Iris pigment epithelial cell (primary cell): ENCODE results near the gene DCAF12.
"Not testable (repeated sequence)": the region's sequence is repeated elsewhere in the genome, so short reads cannot be mapped to it uniquely, and the experiment has no call there.

Experiments used
- DNase-seq: peaks from one replicate; pipeline ENCODE4 v3.0.0-alpha.2; 2011; ENCODE audit warnings: low read depth

The DCAF12 gene

DNA sequence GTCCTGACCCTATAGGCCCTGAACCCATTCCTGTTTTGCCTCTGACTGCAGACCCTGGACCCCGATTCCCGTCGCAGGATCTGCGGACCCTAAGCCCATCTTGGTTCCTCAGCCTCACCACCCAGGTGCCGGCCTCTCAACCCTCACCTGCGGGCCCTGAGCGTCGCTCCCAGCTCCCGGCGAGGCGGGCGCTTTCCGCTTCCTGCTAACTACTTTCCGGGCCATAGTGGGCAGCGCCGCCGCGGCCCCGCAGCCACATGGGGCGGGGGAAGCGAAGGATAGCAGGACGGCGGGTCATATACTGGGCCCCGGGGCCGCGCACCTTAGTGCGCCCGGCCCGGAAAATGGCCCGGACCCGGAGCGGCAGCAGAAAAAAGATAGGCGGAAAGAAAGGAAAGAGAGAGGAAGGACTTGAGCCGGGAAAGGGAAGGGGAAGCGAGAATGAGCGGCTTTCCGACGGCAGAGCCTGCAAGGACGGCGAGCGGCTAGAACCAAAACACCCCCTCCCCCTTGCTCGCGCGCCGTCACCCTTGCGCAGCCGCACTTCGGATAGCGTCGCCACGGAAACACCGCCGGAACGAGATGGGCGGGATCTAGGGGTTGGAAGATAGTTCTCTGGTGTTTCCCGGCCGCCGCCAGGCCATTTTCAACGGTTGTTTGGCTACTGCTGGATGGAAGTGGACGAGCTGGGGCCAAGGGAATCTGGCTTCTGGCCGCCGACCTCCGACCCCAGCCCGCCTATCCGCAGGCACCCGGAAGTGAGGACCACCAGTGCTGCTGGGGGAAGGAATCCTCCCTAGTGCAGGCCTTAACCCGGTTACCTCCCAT lies at the start of gene DCAF12:
DCAF12 (minus strand) TSS at position 492 of the 828 bp plus-strand sequence; CDS start at position 225, 267 bp downstream.
- DNase-seq, result peak; percentile 92

DNA sequence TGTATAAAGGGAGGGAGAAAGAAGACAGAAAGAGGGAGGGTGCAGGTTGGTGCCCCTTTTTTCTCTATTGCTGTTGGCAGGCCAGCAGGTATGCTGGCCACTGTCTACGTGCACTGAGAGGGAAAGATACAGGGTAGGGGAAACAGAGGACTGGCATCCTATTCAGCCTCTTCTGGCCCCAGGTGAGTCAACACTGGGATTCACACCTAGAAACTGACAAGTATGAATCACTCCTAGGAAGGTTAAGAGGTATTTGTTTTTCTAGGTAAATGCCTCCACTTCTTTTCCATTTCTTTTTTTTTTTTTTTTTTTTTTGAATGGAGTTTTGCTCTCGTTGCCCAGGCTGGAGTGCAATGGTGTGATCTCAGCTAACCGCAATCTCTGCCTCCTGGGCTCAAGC lies 49.6 kb upstream of the DCAF12 start:
- DNase-seq, result no peak

DNA sequence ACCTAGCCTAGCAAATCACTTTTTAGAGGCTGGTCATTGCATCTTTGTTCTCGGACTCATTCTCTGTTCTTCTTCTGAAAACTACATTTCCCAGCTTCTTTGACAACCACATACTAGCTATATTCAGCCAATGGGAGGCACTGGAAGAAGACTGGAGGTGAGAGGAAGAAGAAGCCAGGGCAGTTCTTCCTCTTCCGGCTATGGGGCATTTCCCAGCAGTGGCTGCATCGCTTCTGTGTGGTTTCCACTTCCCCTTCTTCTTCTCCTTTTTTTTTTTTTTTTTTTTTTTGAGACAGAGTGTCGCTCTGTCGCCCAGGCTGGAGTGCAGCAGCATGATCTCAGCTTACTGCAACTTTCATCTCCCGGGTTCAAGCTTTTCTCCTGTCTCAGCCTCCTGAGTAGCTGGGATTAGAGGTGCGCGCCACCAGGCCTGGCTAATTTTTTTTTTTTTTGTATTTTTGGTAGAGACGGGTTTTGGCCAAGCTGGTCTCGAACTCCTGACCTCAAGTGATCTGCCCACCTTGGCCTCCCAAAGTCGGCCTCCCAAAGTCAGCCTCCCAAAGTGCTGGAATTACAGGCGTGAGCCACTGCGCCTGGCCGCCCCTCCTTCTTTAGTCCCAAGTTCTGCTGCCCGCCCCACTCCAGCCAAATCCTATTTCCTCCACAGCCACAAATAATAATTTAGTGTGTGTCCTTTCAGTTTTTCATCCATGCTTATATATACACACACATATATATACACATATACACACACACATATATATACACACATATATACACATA lies 45.4 kb upstream of the DCAF12 start:
- DNase-seq, result no peak

DNA sequence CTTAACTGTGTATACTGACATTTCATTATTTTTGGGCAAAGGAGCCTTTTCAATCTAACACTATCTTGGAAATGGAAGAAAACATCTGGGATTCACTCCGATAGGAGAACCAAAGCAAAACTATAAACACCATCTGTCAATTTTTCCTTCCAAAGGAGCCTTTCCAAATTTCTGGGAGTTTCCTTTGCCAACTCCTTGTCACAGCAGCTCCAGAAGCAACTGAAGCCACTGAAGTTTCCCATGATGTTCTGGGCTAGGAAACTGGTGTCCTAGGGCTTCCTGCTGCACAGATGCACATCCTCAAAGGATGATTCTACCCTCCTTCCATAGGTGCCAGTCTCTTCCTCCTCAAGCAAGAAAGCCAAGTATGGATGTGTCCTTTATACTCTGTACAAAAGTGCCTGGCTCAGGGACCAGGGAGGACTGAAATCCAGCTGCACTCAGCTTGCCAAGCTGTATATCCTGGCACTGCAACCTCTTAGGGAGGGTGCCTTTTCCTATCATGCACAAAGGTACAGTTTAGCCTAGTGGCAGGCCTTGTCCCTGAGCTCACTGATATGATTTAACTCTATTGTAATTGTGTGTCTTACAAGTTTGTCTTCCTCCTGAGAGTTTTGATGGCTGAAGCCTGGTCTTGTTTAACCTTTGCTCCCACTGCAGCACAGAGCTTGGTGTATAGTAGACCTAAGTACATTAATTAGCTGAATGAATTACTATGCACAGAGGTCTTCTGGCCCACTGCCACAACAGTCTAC lies 43.9 kb upstream of the DCAF12 start:
- DNase-seq, result no peak

DNA sequence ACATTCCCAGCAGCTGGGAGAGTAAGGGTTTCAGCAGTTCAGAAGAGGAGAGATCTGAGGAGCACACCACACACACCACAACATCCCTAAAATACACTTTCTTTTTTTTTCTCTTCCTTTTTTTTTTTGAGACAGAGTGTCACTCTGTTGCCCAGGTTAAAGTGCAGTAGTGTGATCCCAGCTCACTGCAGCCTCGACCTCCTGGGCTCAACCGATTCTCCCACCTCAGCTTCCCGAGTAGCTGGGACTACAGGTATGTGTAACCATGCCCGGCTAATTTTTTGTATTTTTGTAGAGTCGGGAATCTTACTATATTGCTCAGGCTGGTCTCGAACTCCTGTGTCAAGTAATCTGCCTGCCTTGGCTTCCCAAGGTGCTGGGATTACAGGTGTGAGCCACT lies 42.6 kb upstream of the DCAF12 start:
- no peak for DNase-seq

DNA sequence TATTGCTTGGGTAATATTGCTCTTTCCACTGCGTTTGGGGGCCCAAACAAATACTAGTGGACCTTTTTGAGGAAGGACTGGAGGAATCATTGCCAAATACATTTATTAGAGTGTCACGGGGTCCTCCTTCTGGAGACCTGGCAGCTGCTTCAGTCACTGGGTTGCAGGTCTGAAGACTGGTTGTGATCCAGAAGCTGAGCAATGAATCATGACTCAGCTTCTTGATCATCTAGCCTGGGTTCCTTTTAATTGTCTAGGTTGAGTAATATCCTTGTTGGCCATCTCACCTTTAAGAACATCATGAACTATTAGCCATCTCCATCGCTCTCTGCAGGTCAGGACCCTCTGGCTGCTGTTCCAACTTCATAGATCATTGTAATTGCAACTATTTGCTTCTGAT lies 36.9 kb upstream of the DCAF12 start:
- DNase-seq, result peak; percentile 71

DNA sequence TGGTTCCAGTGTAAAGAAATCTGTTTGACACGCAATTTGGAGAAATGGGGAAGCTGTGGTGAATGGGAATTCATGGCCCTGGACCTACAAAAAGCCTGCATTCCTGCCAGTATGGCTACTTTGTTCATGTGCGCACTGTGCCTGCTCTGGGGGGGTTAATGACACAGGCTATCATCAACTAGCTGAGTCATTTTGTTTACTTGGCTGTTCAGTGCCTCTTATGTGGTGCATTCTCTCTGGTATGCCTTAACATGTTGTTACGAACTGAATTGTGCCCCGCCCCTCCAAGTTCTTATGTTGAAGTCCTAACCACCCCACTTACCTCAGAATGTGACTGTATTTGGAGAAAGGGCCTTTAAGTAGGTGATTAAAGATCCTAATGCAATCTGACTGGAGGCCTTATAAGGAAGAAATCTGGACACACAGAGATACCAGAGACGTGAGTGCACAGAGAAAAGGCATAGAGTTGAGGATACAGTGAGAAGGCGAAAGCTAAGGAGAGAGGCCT lies 31.9 kb upstream of the DCAF12 start:
- DNase-seq, result peak; percentile 89

DNA sequence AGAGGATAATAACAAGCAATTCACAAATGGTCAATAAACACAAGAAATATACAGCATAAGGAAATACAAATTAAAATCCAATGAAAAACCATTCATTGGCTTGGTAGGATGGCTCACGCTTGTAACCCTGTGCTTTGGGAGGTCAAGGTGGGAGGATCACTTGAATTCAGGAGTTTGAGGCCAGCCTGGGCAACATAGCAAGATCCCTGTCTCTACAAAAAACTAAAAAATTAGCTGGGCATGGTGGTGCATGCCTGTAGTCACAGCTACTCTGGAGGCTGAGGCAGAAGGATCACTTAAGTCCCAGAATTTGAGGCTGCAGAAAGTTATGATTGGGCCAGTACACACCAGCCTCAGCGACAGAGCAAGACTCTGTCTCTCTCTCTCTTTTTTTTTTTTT lies 31.4 kb upstream of the DCAF12 start:
- DNase-seq, result no peak

DNA sequence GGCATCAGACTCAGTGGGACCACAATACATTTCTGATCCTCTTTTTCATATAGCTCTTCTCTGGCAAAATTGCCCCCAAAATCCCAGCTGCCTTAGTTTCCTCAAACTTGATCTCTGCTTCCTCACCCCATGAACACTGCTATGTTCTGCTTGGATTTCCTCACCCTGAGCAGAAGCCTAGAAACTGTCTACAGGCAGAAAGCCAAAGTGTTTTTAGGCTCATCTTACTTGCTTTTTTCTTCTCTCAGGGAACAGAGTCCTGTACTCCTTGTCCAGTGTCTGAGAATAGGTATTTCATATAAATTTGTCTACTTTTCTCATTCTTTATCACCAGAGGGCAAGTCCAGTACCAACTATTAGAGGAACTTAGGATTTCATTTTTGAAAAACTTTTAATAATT lies 30.8 kb upstream of the DCAF12 start:
- DNase-seq, result peak; percentile 15

DNA sequence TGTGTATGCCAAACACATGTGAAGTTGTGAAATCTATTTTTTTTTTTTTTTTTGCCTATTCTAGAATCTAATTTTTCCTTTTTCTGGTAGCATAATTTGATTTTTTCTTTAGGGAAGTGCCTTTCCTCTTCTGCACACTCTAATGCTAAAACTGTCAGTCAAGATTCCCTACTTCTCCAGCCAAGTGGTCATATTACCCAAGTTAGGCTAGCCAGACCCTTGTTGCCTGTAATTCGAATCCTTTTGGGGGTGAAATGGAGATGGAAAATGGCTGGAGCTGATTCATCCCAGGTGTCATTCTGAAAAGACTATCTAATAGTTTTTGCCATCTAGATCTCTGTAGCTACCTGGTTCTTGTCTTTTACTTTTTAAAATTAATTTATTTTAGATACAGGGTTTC lies 27.6 kb upstream of the DCAF12 start:
- peak; percentile 7 for DNase-seq

DNA sequence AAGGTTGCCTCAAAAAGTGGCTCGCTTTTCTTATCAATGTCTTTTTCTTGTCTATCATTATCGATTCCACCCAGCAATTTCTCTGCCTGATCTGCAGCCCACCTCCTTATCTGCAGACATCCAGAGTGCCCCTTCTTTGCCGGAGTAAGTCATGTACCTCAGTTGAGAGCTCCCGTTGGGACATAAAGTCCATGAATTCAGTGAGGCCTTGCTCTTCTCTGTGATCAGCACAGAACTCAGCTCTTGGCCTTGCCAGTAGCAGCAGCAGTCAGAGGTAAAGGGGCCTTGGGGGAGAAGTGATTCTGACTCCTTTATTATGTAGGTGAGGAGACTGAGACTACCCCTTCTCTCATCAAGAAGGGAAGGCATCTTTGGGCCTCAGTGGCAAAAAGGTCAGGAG lies 24.9 kb upstream of the DCAF12 start:
- no peak for DNase-seq

DNA sequence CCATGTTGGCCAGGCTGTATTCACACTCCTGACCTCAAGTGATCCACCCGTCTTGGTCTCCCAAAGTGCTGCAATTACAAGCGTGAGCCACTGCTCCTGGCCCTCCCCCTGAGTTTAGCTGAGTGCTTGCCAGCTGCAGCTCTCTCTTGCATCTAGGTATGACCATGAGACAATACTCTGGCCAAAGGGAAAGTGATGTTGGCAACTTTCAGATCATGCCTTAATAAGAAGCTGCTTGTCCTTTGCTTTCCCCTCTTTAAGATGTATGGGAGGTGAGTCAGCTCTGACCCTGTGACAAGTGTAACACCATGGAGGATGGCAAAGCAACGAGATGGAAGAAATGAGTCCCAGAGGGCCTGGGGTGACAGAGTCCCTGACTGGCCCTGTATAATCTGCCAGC lies 18.7 kb upstream of the DCAF12 start:
- peak; percentile 28 for DNase-seq

DNA sequence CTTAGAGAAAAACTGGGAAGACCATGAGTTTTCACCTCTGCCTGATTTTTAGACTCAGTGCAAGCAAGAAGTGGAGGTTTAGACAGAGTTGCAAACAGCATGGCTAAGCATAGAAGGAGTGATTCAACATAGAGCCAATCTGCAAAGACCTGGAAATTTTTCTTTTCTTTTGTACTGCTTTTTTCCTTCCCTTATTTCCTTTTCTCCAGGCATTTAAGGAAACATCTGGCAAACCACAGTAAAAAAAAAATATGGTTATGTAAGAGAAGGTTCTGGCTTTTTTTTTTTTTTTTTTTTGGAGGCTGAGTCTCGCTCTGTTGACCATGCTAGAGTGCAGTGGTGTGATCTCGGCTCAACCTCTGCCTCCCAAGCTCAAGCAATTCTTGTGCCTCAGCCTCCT lies 16.6 kb upstream of the DCAF12 start:
- DNase-seq, result no peak

DNA sequence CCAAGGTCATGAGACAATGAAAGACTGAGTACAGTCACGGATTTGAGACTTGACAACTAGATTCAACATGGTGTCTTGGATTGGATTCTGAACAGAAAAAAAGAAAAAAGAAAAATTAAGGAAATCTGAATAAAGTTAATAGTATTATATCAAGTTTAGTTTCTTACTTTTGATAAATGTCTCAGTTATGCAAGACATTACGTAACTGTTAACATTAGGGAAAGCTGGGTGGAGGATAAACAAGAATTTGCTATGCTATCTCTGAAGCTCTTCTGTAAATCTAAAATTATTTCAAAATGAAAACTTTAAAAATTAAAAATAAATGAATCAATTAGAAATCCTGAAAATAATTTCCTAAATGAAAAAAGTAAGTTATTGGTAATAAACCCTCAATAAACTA lies 14.4 kb upstream of the DCAF12 start:
- peak; percentile 26 for DNase-seq

DNA sequence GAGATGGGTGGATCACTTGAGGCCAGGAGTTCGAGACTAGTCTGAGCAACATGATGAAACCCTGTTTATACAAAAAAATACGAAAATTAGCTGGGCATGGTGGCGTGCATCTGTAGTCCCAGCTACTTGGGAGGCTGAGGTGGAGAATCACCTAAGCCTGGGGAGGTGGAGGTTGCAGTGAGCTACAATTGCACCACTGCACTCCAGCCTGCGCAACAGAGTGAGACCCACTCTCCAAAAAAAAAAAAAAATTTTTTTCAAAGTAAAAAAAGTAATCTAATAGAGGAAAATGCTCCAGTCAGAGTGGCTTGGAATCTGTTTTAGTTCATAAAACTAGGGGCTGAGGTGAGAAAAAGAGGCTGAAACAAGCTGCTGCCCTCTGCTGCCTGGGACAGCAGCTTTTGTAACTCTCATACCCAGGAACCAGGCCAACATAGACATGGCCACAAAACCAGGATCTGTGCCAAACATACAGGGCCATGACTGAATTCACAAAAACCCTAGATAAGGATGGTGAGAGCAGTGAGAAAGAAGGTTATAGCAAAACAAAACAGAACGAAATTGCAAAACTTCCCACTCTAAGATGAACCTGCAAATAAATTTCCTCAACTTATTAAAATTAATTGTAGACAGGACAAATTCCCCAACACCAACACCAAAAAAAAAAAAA lies 13.1 kb upstream of the DCAF12 start:
- peak; percentile 92 for DNase-seq

DNA sequence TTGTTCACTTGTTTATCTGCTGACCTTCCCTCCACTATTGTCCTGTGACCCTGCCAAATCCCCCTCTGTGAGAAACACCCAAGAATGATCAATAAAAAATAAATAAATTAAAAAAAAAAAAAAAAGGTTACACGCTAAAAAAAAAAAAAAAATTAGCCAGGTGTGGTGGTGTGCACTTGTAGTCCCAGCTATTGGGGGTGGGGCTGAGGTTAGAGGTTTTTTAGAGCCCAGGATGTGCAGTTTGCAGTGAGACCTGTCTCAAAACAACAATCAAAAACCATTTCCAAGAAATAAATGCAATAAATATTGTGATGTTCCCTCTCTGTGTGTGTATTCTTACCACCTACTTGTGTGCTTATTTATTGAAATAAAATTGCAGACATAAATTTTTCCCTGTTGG lies 12.1 kb upstream of the DCAF12 start:
- not testable (repeated sequence) for DNase-seq

DNA sequence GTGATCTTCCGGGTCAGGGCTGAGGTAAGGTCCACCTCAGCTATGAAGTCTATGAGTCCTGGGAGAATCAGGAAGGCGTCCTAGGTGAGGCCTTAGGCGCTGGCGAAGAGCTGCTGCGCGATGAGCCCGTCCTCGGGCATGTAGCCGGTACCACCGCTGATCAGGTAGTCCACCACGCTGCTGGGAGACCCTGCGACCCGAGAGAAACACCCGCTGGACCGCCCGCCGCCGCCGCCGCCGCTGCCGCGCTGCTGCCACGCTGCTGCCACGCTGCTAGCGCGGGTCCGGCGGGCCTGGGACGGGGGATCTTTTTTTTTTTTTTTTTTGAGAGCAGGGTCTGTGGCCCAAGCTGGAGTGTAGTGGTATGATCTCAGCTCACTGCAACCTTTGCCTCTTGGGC lies 8.0 kb upstream of the DCAF12 start:
- no peak for DNase-seq

DNA sequence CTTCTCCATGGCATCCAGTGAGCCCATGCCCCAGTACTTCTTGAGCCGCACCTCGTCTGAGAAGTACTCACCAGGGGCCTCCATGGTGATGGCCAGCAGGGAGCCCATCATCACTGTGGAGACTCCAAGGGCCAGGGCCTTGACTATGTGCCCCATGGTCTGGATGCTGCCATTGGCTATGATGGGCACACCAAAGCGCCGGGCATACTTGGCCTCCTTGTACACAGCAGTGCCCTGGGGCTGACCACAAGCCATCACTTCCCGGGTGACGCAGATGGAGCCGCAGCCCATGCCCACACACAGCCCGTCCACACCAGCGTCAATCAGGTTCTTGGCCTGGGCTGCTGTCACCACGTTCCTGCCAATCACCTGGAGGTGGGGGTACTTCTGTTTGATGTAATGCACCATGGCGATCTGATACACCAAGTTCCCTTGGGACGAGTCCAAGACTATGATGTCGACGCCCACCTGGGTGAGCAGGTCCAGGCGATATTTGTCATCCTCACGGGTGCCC lies 7.0 kb upstream of the DCAF12 start:
- no peak for DNase-seq

DNA sequence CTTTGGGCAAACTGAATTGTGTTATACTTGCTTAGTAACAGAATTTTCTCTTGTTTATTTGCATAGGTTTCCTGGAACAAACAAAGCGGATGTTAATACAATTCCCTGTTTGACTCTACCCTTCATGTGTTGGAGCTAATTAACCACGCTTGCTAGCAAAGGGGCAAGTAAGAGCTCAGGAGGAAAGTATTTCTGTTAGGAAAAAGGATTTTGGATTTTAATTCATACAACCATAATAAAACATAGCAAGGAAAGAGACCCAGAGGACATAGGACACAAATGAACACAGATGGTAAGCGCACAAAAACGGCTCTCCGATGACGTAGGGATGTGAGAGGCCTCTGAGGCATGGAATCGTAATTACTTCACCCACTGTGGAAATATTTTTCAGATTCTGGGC lies 5.1 kb upstream of the DCAF12 start:
- no peak for DNase-seq

DNA sequence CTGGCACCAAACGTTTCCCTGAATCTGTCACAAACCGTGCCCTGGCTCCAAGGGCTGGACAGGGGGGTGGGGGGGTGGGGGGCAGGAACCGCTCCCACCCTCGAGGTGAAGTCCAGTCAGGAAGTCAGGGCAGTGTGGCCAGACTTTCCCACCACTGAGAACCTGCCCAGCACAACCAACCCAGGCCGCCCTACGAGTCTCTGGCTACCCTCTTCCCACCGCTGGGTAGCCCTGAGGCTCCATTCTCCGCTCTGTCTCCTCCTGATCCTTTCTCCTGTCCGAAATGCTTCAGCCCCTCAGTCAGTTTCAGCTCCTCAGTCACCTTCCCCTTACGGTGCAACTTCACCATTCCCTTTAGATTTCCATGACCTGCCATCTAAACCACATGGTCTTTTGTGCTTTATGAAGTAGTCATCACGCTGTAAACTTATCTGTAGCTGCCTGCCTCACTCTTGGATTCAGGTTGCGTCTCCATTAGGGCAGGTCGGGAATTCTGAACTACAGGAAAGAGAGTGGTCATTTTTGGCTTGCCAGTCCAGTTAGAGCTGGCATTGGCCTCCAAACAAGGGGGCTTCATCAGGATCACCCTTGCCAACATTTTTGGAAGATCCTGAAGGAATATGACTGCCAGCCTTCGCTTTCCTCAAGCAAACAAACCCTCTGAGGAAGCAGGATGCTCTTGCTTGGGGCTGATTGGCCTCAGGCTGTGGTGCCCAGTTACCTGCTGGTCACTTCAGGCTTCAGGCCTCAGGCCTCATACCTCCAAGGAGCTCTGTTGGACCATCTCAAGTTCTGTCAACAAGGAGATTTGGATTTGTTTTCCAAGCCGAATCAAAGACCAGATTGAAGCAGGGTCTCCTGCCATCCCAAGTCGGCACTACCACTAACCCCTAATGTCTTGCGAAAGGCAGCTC lies 794 bp upstream of the DCAF12 start:
- no peak for DNase-seq
